OCI-LY3 (cell line): ENCODE data around the gene DCPS.

Experiments
- EZH2phosphoT487 ChIP-seq: fragments of 200-600 bp; shearing (Covaris generic); IDR thresholded peaks from 2 replicates; pipeline ENCODE4 v1.6.1; 2018; ENCODE audit warnings: antibody characterized with exemption, mixed run types, low read depth
- TF ChIP-seq, protein P1 (sequence below): fragments of 200-600, 300-600 bp; sonication (generic); IDR thresholded peaks from 2 replicates; pipeline ENCODE4 v1.5.1; 2014; ENCODE audit warnings: antibody characterized with exemption, low read length, low read depth

DNA sequence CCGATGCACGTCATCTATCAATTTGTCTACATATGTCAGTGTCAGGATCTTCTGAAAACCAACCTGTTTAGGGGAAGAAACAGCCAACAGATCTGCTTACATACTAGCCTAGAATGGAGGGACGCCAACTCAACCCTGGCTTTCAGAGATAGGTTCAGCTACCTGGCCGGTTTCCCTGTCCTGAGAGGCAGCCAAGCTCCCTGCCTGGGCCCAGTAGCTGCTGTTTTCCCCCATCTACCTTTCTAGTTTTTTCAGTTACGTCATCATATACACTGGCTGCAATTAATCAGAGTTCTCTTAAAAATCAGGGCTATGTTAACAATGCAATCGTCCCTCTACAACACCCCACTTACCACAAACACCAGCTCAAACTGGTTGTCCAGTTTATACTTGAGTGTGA lies 36.2 kb upstream of the DCPS start:
- no peak for TF ChIP-seq EZH2phosphoT487
- TF ChIP-seq, protein P1, sequence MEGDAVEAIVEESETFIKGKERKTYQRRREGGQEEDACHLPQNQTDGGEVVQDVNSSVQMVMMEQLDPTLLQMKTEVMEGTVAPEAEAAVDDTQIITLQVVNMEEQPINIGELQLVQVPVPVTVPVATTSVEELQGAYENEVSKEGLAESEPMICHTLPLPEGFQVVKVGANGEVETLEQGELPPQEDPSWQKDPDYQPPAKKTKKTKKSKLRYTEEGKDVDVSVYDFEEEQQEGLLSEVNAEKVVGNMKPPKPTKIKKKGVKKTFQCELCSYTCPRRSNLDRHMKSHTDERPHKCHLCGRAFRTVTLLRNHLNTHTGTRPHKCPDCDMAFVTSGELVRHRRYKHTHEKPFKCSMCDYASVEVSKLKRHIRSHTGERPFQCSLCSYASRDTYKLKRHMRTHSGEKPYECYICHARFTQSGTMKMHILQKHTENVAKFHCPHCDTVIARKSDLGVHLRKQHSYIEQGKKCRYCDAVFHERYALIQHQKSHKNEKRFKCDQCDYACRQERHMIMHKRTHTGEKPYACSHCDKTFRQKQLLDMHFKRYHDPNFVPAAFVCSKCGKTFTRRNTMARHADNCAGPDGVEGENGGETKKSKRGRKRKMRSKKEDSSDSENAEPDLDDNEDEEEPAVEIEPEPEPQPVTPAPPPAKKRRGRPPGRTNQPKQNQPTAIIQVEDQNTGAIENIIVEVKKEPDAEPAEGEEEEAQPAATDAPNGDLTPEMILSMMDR: no peak
